GM18526 (cell line): ENCODE data around the gene TUBB6.

ENCODE experiments used
- POLR2A ChIP-seq: IDR thresholded peaks from 3 replicates; pipeline ENCODE4 v1.6.1; 2011; ENCODE audit not compliant: insufficient read length; ENCODE audit errors: extremely low read depth

The TUBB6 gene

DNA sequence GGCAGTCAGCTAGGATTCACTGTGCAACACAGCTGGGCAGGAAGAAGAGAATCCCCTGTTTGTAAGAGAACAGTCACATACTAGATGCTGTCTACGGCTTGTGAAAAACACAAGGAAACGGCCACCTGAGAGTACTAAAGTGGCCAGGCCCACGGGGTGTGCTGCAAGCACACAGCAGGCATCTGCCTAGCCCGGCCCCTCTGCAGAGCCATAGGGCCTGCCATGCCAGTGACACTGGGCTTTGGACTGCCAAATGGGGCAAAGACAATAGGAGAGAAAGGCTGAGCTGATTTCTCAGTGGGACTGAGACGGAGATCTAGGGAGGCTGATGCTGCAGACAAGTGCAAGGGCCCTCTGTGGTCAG is 10.3 kb downstream of the TUBB6 start:
- TF ChIP-seq POLR2A, result no peak

DNA sequence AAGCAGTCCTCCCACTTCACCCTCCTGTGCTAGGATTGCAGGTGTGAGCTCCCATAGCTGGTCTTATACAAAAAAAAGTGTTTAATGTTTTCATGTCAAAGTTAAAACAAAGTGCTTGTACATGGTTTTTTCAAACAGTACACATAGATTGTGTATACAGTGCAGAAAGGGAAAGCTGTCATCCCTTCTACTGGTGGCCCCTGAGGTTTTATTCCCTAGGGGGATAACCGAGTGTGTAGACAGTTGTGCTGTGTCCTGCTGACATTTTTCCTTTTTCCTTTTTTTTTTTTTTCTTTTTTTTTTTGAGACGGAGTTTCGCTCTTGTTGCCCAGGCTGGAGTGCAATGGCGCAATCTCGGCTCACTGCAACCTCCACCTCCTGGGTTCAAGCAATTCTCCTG is 10.8 kb downstream of the TUBB6 start:
- no peak for TF ChIP-seq POLR2A

DNA sequence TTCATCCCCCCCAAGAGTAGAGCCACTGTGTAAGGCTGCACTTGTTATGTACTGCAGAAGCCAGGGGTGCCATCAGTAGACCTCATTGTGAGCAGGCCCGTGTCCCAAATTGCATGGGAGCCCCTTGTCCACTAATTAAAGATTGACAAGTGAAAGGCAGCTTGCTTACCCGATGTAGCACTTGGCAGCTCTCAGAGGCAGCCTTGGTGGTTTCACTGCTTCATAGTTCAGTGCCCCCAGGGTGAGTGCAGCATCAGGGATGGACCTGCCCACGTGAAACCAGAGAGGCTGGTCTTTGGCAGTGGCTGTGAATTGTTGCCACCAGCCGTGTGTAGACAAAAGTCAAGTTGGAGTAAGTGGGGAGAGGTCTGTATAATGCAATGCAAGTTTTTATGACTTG is 13.3 kb downstream of the TUBB6 start:
- no peak for TF ChIP-seq POLR2A

DNA sequence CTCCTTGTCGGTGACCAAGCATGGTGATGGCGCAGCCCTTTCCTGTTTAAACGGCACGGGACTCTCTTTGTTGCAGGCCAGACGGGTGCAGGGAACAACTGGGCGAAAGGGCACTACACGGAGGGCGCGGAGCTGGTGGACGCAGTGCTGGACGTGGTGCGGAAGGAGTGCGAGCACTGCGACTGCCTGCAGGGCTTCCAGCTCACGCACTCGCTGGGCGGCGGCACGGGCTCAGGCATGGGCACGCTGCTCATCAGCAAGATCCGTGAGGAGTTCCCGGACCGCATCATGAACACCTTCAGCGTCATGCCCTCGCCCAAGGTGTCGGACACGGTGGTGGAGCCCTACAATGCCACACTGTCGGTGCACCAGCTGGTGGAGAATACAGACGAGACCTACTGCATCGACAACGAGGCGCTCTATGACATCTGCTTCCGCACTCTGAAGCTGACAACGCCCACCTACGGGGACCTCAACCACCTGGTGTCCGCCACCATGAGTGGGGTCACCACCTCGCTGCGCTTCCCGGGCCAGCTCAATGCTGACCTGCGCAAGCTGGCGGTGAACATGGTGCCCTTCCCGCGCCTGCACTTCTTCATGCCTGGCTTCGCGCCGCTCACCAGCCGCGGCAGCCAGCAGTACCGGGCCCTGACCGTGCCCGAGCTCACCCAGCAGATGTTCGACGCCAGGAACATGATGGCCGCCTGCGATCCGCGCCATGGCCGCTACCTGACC is 17.1 kb downstream of the TUBB6 start:
- no peak for TF ChIP-seq POLR2A

DNA sequence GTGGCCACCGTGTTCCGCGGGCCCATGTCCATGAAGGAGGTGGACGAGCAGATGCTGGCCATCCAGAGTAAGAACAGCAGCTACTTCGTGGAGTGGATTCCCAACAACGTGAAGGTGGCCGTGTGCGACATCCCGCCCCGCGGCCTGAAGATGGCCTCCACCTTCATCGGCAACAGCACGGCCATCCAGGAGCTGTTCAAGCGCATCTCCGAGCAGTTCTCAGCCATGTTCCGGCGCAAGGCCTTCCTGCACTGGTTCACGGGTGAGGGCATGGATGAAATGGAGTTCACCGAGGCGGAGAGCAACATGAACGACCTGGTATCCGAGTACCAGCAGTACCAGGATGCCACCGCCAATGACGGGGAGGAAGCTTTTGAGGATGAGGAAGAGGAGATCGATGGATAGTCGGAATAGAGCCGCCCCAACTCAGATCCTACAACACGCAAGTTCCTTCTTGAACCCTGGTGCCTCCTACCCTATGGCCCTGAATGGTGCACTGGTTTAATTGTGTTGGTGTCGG is 17.7 kb downstream of the TUBB6 start:
- TF ChIP-seq POLR2A, result no peak

DNA sequence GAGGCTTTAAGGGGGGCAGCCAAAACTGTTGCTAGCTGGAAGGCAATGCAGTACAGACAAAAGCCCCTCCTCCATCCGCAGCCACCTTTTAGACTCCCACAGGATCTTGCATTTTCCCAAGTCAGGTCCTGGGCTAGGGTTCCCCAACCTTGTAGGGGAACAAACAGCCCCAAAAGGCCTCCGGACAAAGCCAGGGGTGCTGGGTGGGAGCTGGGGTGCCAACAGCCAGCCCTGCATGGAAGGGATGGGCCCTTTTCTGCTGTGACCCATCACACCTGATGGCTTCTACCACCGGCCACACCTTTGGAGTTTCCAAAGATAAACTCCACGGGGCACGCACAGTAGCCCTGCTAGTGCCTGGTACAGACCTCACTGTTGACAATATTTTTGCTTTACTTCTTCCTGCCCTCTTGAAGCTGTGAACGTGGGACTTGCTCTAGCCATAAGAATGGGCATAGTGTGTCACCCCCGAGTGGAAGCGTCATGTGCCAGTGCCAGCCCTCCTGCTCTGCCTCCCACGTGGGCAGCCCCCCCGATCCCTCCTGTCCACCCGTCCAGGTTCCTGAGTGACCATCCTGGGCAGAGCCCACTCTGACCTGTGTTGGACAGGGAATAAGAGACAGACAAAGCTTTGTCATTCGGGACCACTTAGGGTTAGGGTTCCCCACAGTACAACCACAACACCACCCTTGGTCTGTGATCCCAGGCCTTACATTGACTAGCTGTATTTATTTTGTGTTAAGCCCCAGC is 18.8 kb downstream of the TUBB6 start:
- TF ChIP-seq POLR2A, result no peak

DNA sequence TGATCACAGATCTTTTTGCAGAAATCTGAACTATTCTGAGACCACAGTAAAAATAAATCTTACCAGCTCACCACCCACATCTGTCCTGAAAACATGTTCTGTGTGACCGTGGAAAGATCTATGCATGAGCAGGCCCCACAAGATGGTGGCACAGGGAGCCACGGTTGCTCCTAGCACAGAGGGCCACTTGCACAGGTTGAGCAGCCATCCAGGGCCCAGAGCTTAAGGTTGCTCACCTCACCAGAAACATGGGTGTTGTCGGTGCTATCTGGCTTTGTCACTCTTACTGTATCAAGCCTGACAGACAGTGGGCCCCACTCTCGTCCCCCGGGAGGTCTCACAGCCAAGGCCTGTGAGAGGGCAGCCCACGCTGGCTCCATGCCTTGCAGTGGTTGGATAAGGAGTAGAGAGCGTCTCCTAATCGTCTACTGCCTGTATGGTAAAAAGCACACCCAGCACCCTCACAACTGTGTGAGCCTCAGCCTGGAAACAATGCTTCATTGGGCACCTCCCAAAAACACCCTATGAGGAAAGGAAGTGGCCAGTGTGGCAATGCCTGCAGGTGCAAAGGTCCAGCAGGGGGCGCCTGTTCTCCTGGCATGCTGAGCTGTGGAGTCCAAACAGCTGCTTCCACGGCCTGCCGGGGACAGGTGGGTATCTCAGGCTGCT is 19.6 kb downstream of the TUBB6 start:
- no peak for TF ChIP-seq POLR2A

DNA sequence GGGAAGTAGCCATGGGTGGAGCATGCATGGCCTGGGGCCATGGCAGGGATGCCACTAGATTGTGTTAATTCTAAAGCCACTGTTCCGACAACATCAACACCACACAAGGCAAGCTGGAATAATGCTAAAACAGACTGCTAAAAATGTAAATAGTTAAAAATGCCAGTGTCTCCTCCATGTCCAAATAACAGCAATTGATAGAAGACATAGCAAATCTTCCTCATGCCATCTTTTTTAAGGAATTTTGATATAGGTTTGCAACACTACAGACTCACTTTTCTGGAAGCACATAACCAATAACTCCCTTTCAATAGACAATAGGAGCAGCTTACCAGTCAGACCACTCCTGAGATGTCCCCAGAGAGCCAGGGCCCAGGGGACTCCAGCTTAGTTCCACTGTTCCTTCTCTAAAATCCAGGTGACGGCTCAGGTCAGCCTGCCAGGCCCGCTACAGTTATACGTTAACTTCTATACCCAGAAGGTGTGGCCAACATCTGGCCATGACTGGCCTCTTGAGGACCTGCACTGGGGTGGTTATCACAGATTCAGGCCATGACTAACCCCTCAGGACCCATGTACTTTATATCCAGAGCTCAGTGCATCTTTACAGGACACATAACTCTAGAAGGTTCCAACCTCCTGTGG is 20.3 kb downstream of the TUBB6 start:
- no peak for TF ChIP-seq POLR2A

DNA sequence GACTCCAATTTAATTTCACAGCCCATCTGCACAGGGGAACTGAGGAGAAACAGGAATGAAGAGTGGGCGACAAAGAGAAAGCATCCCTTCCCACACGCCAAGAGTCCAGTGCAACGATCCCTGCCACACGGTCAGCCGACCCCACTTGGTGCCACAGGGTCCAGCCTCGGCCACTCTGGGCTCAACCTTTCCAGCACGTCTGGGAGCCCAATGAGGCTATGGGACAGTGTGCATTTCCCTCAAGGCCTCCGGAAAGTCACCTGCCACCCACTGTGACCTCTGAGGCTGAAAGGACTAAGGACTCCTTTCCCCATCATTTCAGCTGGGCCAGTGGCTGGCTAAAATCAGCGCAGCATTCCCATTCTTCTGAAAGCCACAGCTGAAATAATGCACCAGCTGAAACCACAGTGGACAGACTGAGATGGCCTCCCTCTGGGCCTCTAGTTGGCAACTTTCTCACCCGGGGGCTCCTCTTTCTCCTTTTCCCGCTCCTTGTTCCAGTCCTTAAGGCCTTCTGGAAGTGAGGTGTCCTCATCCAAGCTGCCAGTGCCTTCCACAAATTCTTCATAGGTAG is 21.2 kb downstream of the TUBB6 start:
- TF ChIP-seq POLR2A, result no peak

DNA sequence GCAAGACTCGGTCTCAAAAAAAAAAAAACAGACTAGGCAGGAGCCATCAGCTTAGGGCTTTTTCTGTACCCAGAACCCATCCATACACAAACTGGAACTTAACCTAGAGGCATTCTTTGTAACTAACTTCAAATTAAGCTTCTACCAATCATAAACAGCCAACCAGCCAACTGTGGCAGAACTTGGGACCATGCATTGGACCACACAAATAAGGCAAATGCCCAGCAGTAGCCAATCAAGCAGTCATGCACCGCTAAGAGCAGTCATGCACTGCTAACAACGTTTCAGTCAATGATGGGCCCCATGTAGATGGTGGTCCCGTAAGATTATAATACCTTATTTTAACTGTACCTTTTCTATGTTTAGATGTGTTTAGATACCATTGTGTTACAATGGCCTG is 22.7 kb downstream of the TUBB6 start:
- TF ChIP-seq POLR2A, result no peak

DNA sequence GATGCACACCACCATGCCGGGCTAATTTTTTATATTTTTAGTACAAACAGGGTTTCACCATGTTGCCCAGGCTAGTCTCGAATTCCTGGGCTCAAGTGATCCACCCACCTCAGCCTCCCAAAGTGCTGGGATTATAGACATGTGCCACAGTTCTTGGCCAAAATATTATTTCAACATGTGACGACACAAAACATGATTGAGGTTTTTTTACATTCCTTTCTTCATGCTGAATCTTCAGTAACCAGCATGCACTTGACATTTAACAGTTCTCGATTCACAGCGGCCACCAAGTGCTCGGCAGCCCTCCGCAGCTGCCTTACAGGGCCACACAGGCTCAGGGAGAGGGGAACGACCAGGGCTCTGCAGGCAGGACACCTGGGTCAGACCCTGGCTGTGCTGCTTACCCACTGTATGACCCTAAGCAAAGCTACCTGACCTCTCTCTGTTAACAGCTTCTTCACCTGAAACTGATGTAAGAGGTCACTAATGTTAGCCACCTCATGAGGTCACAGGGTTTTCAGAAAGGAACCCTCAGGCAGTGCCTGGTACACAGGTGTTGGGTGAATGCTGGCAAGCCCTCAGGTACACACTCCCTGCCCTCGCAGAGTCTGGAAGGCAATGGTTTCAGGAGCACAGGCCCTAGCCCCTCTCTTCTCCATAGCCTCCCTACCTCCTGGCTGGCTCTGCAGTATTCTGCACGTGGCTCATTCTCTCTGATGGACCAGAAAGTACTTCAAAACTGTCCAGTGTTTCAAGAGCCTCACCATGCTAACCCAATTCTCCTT is 25.7 kb downstream of the TUBB6 start:
- TF ChIP-seq POLR2A, result no peak

DNA sequence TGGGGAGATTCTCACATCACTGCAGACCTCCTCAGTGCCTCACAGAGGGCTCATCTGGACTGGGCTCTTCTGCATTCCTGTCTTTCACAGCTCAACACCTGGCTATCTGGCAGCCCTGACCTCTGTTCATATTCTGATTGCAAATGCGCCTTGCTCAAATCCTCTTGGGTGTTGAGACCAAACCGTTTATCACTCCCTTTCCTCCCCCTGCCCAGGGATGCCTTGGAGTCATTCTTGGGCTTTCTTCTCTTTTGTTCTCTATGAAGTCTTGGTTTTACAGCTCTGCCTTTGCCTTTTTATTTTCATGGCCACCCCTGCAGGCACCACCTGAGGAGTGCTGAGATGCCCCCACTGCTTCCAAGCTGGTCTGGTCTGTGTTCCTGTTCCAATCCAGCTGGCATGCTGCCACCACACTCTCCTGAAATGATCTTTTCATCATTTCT is 26.3 kb downstream of the TUBB6 start:
- no peak for TF ChIP-seq POLR2A

DNA sequence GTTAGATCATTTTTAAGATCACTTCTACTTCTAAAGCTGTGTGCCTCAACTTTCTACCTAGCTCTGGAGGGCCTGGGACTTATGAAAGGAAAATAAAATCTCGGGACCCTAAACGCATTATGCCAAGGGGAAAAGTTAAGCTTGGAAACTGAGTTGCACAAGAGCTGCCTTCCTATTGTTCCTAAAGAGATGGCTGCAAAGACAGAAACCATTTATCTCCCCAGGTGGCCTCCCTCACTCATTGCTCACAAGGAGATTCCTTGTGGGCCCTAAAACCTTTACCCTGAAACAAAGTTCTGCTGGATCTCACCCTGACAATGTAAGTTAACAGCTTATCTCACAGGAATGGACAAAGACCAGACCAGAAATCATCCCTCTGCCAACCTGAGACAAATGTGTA is 26.8 kb downstream of the TUBB6 start:
- TF ChIP-seq POLR2A, result no peak

DNA sequence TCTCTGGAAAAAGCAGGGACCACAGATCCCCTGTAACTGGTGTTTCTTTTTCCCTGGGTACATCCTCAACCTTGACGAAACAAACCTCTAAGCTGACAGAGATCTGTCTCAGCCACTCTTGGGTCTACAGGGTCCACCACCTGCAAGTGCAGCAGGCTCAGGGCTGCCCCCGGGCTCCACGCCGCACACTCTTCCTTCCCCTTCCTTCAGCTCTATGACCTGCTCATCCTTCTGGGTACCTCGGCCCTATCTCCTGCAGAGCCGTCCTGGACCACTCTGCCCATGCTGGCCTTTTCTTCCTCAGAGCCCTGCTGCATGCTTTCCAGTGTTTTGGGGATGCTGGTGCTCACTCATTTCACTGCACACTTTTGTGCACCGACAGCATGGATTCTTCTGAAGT is 27.5 kb downstream of the TUBB6 start:
- no peak for TF ChIP-seq POLR2A
